GM21381 (cell line): ENCODE measurements around the gene SMYD3.

Experiments used
- ATAC-seq: cut with Tn5 transposase; IDR thresholded peaks from one replicate; pipeline ENCODE4 v1.9.1; 2021; ENCODE audit warnings: mild to moderate bottlenecking, moderate library complexity; ENCODE audit not compliant: unreplicated experiment

The SMYD3 gene

DNA sequence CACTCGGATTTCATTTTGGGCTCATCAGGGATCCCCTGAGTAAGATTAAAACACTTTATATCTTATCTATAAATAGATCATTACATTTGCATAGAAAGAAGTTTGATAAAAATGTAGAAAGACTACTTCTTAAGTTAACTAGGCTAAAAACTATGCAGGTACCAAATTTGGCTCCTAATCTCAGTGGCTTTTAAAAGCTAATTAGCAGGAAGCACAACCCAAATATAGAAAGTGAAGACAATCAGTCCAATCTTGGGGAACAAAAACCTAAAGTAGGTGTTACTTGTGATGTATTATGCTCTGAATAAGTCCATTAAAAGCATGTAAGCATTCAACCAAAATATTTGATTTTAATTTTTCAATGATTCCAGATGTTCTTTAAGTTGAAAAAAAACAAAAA is 35.4 kb downstream of the SMYD3 start:
- no peak for ATAC-seq

DNA sequence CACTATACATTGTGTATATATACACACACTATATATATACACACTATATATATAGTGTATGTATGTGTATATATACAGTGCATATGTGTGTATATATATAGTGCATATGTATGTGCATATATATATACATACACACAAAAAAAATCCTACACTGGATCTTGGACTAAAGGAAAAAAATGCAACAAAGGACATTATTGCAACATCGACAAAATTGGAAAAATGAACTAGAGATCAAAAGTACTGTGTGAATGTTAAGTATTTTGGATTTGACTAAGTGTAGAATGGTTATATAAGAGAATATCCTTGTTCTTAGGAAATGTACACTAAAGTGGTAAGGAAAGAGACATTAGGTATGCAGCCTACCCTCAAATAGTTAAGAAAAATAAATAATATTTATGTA is 36.5 kb downstream of the SMYD3 start:
- no peak for ATAC-seq

GRCh38 chr1:246462986-246463385 is 44.1 kb downstream of the SMYD3 start:
- no peak for ATAC-seq

GRCh38 chr1:246460406-246460805 is 46.7 kb downstream of the SMYD3 start:
- no peak for ATAC-seq

DNA sequence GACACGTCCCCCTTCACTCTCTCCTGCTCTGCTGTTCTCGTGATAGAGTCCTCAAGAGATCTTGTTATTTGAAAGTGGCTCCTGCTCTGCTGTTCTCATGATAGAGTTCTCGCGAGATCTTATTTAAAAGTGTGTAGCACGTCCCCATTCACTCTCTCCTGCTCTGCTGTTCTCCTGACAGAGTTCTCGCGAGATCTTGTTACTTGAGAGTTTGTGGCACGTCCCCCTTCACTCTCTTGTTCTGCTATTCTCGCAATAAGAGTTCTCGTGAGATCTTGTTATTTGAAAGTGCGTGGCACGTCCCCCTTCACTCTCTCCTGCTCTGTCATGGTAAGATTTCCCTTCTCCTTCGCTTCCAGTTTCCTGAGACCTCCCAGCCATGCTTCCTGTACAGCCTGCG is 47.9 kb downstream of the SMYD3 start:
- no peak for ATAC-seq

DNA sequence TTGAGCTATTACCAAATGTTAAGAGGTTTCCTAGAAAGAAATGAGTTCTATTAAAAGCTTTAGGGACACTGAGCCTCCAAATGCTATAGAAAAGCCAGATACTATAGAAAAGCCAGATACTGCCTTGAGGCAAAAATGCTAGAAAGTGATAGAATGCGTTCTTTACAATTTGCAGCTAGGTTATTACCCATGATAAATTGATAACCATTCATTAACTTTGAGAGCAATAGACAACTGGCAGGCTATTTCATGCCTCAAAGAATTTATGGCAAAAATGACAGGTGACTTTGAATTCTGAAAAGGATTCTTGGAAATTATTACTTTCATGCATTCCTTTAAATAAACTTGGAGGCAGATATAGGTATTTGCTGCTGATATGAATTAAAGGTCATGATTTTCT is 51.6 kb downstream of the SMYD3 start:
- ATAC-seq: no peak

DNA sequence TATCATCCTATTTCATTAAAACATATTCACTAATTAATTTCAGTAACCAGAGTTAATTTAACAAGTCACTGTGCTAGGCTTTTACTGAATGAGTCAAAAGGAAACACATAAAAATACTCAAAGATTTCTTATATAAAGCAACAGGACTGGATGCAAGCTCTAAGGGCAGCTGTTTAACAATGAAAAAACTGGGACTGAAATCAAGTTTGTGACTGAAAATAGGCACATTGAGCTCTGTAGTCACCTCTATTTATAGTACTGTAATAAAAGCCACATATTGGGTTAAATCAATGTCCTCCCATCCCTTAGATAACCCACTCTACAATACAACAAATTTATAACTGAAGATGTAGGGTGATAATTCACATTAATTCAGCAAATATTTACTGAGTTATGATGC is 52.4 kb downstream of the SMYD3 start:
- ATAC-seq: no peak

GRCh38 chr1:246450611-246451251 is 56.3 kb downstream of the SMYD3 start:
- ATAC-seq: no peak

DNA sequence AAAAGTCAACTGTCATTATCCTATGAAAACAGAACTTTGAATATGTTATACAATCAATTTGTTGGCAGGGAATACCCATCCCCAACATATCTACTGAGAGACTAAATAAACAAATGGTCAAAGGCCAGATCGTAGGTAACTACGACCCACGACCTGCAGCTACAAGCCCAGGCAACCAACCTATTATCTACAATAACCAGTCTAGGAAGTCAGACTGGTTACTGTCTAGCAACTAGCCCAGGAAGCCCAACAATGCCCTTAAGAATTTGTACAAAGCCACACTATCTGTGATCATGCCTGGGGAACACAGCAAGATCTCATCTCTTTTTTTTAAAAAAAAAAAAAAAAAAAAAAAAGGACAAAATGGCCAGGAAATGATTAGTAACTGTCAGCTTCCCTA is 58.7 kb downstream of the SMYD3 start:
- no peak for ATAC-seq

GRCh38 chr1:246447501-246447900 is 59.6 kb downstream of the SMYD3 start:
- ATAC-seq: no peak

DNA sequence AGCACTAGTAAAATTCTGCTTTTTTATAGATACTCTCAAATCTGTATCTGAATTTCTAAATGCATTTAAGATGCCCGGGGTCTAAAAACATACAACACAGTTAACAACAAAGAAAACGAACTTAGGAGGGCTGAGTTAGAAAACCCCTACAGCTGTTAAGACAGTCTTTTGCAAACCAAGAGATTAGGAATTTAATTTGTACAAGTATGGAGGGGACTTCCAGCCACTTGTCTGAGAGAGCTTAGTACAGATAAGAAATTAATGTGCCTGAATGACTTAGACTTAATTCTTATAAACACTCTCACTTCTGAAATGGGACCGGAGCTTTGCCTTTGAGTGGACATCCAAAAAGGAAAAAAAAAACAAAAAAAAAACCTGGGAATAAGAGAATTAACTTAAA is 61.6 kb downstream of the SMYD3 start:
- ATAC-seq: no peak

- no peak for ATAC-seq
These were observed 62.5 kb downstream of the SMYD3 start for GRCh38 chr1:246444617-246445016.

- ATAC-seq: no peak
These were observed 69.1 kb downstream of the SMYD3 start for GRCh38 chr1:246437961-246438360.

DNA sequence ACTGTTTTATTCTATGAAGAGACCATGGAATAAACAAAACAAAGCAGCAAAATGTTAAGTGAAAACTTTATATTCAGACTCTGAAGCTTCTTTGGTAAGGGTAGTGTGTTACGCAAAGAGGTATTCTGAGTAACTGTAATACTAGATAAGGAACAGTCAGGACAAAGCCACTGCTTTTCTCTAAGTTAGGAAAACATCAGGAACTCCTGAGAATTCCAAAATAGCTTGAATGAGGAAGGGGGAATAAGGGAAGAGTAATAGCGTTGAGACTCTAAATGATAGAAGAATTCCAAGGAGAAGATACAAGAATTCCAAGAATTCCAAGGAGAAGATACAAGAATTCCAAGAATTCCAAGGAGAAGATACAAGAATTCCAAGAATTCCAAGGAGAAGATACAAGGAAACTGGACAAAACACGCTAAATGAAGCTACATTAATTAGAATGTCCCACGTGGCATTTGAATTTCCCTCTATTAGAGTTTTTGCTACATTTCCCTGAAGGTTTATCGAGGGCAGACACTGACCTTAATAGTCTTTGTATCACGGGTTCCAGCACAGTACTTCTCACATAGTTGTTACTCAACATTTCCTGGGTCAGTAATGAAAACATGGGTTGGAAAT is 71.5 kb downstream of the SMYD3 start:
- no peak for ATAC-seq

- ATAC-seq: no peak
These were observed 72.7 kb downstream of the SMYD3 start for GRCh38 chr1:246434335-246434734.

DNA sequence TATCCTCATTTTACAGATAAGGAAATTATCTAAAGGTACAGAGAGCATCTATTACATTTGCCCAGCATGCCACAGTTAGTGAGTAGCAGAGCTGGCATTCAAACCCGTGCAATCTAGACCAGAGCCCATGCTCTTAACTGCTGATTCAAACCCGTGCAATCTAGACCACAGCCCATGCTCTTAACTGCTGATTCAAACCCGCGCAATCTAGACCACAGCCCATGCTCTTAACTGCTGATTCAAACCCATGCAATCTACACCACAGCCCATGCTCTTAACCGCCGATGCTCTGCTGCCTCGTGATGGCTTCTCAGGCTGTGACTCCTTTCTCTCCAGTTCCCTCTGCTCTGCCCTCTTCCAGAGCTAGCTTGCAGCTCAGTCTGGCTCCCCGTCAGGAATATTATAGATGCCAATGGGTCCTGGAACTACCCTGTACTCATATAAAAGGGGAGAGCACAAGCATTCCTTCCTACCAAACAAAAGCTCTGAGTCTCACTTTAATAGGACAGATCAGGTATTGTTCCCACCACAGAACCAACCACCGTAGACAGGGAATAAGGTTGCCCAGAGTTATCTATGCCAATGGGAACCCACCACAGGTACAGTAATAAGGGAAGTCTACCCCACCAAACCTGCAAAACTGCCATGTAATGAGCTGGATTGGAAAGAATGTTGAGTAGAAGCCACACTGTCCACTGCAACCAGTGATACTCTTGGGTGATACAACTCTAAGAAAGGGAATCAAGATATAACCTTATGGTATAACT is 78.4 kb downstream of the SMYD3 start:
- no peak for ATAC-seq

GRCh38 chr1:246427611-246428010 is 79.5 kb downstream of the SMYD3 start:
- ATAC-seq: no peak

- no peak for ATAC-seq
These were observed 81.2 kb downstream of the SMYD3 start for GRCh38 chr1:246425895-246426294.

GRCh38 chr1:246425139-246425794 is 81.8 kb downstream of the SMYD3 start:
- ATAC-seq: no peak

DNA sequence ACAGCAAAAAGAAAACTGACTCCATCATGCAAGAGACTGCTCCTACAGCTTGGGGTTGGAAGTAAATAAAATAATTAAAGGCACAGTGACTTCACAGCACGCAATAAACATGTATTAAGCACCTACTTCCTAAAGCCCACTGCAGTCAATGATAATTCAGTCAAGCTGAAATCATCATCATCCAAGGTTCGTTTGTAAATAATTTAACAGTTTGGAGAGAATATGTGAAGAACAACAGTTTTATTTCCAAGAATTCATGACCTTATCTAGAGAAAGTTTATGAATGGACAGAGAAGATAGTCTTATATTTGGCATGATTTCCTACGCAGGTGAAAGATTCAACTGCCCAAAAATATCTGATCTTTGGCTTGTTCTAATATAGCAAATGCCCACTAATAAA is 86.8 kb downstream of the SMYD3 start:
- no peak for ATAC-seq

- ATAC-seq: no peak
These were observed 88.3 kb downstream of the SMYD3 start for GRCh38 chr1:246418565-246419312.
